NCI-H1694 (cell line): ENCODE measurements around the gene ANKRD13C.
"Not testable (repeated sequence)": the region's sequence is repeated elsewhere in the genome, so short reads cannot be mapped to it uniquely, and the experiment has no call there.

Experiments
- DNase-seq: peaks from one replicate; lab custom pipeline; 2025; lab: John Stamatoyannopoulos, UW

Gene ANKRD13C

DNA sequence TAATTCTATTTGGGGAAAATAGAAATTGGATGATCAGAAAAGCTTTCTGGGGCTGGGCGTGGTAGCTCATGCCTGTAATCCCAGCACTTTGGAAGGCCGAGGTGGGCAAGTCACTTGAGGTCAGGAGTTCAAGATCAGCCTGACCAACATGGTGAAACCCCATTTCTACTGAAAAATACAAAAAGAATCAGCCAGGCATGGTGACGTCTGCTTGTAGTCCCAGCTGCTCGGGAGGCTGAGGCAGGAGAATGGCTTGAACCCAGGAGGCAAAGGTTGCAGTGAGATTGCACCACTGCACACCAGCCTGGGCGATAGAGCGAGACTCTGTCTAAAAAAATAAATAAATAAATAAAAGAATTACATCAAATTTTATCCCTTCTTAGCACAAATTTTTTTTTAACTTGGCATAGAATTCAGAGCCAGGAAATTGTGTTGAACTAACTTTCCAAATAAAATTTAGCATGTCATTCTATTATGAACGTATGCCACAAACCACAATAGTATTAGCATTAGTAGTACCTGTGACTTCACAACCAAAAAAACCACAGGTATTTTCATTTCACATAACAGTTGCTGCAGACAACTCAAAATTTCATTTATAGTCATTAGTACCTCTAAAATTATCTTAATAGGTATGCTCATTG is 4.5 kb upstream of the ANKRD13C start:
- DNase-seq, result no peak

DNA sequence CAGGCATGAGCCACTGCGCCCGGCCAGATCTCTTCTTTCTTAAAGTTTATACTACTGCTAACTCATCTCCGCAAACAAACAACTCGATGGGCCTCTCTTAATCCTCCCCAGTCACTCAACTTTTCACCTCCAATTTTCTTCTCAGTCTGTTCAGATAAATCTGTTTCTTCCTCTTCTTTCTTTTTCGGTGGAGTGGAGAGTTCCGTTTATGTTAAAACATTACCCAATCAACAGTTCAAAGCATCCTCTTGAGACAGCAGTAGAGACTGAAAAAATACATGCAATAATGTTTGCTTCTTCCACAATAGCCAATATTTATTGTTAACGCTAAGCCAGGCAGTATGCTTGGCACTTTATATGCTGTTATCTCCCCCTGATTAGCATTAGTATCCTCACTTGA is 1.4 kb upstream of the ANKRD13C start:
- DNase-seq, result no peak

DNA sequence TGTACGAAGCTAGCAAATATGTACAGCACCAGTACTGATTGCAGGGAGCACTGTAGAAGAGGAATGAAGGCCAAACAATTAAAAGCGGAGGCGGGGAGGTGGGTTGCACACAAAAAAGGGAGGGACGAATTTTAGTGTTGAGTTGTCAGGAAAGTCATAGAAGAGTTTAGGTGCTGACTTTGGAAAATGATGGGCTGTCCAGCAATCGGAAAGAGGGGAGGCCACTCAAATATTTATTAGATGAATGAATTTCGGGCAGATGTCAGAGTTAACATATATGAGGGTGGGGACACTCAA is 537 bp upstream of the ANKRD13C start:
- no peak for DNase-seq

DNA sequence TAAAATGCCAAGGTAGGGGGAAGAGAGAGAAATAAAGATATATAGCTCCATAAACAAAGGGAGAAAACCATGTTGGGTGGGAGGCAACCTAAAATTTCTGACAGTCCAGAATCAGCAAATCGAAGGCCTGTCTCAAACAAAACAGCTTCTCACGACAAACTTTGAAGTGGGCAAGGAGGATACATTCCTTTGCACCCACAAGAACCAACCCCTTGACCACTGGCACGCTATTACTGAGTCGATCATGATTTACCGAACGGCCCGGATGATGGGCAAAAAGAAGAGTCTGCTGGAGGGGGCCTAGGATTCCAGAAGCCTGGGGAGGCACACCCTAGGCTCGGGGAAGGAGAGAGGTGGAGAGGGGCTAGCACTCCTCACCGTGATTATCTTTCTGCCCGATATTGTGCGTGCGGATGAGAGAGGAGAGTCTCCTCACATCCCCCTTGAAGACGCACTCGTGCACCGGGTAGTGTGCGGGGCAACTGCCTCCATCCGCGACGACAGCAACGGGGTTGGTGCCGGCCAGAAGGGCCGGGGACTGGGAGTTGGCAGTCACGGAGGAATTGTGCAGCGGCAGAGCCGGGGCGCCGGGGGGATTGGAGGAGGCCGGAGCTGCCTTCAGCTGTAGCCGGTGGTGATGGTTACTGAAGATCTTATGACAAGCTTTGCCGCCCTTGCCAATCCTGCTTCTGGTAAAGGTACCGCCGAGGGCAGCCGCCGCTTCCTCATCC is 756 bp downstream of the ANKRD13C start:
- no peak for DNase-seq

DNA sequence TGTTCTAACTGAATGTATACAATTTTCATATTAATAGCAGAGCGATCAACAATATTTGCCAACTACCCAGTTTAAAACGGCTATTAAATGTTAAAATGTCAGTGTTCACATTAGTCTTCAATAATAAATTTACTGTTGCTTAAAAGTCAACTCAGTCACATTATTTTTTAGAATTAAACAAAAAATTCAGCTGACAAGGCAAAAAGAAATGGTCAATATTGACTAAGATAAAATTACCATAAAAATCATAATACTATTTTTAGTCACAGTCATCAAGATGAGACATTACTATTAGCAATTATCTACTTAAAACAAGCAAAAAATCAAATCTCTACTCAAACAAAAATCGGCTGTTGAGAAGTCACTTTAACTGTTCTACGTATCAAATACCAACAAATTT is 1.5 kb downstream of the ANKRD13C start:
- no peak for DNase-seq

DNA sequence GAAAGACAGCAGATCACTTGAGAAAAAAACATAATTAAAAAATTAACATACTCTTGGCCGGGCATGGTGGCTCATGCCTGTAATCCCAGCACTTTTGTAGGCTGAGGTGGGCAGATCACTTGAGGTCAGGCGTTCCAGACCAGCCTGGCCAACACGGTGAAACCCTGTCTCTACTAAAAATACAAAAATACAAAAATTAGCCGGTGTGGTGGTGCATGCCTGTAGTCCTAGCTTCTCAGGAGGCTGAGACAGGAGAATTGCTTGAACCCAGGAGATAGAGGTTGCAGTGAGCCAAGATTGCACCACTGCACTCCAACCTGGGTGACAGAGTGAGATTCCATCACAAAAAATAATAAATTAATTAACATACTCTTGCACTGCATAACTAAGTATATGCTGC is 4.7 kb downstream of the ANKRD13C start:
- not testable (repeated sequence) for DNase-seq

DNA sequence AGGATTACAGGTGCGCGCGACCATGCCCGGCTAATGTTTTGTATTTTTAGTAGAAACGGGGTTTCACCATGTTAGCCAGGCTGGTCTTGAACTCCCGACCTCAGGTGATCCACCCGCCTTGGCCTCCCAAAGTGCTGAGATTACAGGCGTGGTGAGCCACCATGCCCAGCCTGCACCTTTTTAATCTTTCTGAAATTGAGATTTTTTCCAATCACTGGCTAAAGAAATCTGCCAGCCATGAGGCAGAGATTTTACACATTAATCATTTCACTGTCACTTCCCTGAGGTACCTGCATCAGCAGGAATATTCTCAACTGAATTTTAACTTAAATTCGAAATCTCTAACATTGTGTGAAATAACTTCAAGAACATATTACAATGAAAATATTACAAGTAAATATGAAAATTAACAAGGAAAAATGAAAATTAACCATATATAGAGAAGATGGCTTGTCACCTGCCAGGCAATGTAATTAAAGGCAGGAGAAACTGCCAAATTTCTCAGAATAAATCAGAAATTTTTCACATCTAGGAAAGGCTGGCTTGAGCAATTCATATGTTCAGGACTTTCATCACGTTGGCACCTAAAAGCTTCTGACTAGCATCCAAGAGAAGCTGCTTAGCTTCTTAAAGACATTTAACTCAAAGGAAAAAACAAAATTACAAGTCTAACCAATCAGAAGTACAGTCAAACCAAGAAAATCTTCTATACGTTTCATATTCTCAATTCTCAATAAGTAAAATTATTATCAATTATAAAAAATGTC is 5.9 kb downstream of the ANKRD13C start:
- no peak for DNase-seq

DNA sequence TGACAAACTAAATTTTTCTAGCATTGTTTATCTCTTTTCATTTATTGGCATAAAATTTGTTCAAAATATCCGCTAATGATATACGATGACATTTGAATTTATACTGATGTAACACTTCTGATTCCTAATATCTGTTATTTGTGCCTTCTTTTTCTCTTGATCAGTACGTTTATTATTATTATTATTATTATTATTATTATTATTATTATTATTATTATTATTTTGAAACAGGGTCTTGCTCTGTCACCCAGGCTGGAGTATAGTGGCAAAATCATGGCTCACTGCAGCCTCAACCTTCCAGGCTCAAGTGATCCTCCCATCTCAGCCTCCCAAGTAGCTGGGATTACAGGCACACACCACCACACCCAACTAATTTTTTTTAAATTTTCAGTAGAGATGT is 14.9 kb downstream of the ANKRD13C start:
- not testable (repeated sequence) for DNase-seq

DNA sequence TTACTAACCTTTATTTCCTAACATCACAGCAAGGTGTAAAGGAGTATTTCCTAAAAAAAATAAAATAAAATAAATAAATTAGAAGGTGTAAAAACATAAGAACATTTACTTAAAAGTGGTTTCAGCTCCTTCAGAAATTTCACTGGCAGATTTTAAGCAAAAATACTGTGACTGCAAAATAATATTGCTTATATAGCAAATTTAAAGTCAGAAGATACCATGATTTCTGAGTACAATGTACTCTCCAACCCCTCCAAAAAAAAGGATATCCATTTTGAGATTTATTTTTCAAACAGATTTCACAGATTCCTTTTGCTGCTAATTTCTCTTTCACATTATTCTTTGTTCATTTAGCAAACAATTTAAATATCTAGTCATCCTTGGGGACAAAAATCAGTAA is 18.5 kb downstream of the ANKRD13C start:
- DNase-seq, result no peak

DNA sequence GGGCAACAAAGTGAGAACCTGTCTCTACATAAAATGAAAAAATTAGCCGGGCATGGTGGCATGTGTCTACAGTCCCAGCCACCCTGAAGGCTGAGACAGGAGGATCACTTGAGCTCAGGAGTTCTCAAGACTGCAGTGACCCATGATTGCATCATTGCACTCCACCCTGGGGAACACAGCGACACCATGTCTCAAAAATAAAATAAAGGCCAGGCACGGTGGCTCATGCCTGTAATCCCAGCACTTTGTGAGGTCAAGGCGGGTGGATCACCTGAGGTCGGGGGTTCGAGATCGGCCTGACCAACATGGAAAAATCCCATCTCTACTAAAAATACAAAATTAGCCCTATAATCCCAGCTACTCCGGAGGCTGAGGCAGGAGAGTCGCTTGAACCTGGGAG is 20.1 kb downstream of the ANKRD13C start:
- no peak for DNase-seq

DNA sequence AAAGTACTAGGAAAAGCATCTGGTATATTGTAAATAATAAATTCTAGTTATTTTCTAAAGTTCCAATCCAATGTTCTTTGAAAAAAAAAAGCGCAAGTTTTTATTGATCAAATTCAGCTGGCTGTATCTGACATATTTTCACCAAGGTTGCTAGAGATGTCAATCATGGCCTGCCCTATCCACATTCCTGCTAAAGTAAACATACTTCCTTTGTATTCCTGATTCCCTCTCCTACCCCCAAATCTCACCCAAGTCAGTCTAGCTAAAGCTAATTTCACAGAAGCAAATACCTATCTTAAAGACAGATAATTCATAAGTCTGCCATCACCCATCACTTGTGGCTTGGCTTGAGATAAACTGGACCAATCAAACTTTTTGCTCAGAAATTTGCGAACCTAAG is 21.3 kb downstream of the ANKRD13C start:
- DNase-seq, result no peak

DNA sequence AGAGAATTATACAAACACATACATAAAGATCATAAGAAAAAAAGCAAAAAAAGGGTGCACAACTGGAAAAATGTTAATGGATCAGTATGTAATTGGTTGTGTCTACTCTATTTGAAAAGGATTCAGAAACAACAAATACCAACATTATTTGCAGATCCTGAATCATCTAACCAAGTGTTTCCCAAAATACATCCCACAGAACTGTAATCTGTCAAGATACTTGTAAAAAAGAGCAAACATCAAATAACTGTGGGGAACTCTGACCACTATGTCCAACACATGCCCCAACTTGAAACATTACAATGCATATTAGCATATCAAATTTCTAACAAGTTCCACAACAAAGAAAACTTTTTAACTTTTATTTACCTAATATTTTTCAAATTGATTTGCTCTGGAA is 22.6 kb downstream of the ANKRD13C start:
- DNase-seq, result no peak

DNA sequence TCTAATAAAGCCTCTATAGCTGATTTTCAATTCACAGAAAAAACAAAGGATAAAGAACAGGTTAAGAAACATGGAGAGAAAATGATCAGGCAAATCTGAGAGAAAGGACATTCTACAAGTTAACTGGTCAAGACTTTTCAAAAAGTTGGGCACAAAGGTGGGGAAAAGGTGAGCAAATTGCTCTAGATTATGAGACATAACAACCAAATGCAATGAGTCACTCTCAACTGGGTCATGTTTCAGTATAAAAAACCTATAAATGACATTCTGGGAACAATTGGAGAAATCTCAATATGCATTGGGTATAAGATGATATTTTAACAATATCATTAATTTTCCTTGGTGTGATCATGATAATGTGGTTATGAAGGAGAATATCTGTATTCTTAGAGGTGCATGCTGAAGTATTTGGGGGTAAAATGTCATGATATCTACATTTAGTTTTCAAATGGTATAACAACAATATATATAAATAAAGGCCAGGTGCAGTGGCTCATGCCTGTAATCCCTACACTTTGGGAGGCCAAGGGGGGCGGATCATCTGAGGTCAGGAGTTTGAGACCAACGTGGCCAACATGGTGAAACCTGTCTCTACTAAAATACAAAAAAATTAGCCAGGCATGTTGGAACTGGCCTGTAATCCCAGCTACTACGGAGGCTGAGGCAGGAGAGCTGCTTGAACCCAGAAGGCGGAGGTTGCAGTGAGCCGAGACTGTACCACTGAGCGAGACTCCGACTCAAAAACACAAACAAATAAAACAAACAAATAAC is 27.0 kb downstream of the ANKRD13C start:
- DNase-seq, result no peak

DNA sequence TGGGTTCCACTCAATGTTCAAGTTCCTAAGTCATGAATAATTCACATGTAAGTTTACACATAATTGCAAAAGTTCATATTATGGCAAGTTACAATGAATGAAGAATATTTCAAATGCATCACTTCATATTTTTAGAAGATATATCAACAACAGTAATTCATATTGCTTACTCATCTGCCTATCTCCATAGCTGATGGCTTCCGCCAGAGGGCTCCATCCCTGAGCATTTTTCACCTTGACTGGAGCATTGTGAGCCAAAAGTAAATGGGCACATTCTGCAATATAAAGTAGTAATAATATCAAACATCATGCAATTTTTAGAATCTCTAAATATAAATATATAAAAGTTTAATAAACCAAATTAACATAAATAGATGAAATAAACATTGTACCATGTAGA is 29.8 kb downstream of the ANKRD13C start:
- no peak for DNase-seq

DNA sequence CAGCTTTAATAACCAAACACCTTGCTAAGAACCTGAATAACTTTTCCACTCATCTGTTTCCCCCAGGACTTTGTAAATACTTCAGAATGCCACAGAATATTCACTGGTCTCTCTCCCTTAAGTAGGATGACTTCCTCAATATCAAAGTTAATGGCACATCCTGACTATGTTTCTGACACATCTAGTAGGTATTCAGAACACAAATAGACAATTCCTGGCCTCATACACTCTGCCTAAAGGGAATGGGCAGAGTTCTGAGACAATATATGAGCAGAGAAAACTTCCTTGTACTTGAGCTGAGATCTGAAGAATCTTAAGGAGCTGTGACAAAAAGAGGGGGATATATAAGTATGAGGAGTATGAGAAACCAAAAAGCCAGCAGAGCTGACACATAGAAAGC is 34.8 kb downstream of the ANKRD13C start:
- no peak for DNase-seq

DNA sequence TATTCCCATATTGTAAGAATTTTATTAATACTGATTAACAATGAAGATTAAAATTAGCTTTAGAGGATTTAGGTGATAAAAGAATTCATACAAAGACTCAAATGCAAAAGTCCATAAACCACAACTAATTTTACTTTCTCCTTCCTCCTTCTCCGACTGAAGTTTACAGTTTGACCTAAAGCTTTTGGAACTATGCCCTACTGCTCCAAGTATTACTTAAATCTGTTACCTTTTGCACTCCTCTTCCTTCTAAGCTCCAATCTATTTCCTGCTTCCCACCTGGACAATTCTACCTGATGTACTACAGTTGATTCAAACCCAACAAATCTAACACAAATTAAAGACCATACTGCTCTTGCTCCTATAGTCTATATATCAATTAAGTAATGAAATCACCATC is 36.3 kb downstream of the ANKRD13C start:
- no peak for DNase-seq

DNA sequence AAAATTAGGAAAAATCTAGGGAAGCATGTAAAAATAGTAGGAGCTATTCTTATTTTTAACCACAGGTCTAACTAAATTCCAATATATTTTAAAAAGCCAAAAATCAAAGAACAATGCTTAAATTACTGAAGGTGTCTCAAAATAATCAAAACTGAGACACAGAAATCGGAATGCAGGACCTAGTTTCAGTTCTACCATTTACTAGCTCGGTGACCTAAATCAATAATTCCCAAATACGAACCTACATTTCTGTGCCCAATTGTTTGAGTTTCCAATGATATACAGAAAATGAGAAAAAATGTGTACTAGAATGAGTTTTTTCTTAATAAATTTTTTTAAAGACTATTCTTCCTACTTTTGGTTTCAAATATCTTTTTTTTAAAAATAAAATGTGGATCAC is 37.4 kb downstream of the ANKRD13C start:
- DNase-seq, result no peak

DNA sequence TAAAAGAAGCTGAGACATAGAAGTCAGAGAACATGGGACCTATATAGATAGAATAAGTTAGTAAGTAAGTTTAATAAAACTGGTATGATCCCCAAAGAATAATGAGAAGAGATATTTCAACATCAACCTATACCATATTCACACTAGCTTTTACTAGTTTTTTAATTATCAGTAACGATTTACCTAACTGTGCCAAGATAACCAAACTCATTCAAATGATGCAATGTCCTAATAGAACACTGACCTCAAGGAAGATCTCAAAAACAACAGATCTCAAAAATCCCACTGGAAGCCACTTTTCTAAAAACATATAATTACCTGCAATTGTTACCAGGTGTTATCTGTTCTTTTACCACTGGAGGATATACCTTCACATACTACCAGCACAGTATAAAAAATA is 38.7 kb downstream of the ANKRD13C start:
- DNase-seq, result no peak

DNA sequence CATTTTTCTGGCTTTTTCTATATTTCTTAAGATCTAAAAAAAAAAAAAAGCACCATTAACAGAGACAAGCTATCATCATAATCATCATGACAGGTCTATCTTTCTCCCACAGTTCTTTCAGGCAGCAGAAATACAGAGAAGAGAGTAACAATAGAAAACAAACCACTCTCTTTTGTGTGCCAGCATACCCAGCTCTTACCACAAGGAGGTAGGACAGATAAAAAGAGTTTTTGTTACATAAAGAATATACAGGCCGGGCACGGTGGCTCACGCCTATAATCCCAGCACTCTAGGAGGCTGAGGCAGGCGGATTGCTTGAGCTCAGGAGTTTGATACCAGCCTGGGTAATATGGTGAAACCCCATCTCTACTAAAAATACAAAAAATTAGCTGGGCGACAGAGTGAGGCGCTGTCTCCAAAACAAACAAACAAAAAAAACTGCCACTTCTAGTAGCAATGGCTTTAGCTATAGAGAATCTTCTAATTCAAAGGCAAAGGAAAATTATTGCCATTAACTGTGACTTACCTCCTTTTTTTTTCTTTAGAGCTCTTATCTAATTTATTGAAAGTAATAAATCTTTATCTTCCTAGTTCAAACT is 39.7 kb downstream of the ANKRD13C start:
- DNase-seq, result no peak

DNA sequence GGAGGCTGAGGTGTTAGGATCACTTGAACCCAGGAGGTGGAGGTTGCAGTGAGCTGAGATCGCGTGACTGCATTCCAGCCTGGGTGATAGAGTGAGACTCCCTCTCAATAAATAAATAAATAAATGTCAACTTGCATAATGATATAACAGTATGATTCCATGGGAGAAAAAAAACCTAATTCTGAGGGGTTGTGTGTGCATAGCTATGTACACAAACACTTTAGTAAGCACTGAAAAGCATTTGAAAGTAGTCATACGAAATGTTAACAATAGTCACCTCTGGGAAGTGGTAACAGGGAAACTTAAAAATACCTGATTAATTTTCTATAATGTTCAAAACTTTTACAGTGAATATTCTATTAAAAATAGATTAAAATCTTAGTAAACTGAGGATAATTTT is 43.2 kb downstream of the ANKRD13C start:
- no peak for DNase-seq

DNA sequence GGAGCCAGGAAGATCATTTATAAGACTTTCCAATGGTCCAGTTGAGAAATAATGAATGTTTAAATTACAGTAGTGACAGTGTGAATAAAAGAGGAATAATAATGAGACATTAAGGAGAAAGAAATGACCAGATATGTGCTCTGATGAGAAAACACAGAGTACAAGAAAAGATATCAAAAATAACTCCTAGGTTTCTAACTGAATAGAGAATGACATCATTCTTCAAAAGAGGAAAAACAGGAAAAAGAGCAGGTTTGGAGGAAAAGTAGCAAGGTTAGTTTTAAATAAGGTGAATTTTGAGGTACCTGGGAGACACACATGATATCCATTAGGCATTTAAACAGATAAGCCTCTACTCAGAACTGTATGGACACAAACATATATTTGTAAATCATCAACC is 55.0 kb downstream of the ANKRD13C start:
- no peak for DNase-seq

DNA sequence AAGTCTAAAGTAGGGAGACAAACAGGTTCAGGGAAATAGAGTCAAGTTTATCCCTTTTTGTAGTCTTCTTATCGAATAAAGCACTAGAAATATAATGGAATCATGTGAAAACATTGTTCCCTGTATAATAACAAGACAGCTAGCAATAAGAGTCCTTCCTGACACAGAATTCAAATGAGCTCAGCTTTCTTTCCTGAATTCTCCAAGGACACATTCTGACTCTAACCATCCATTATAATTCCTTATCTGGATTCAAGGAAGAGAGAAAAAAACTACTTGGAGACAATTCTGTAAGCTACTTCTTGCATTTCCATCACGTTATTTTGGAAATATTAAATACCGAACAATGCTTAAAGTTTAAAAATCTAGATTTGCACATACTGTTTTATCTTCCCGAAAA is 58.8 kb downstream of the ANKRD13C start:
- no peak for DNase-seq
